GM19463 (cell line): ENCODE measurements around the gene MEGF11.
"Not testable (repeated sequence)": the region's sequence is repeated elsewhere in the genome, so short reads cannot be mapped to it uniquely, and the experiment has no call there.

Experiments used
- ATAC-seq: cut with Tn5 transposase; IDR thresholded peaks from one replicate; pipeline ENCODE4 v1.9.1; 2021; ENCODE audit warnings: mild to moderate bottlenecking, moderate library complexity; ENCODE audit not compliant: unreplicated experiment

Gene MEGF11

GRCh38 chr15:66017792-66018487 is 235.6 kb downstream of the MEGF11 start:
- ATAC-seq = no peak

DNA sequence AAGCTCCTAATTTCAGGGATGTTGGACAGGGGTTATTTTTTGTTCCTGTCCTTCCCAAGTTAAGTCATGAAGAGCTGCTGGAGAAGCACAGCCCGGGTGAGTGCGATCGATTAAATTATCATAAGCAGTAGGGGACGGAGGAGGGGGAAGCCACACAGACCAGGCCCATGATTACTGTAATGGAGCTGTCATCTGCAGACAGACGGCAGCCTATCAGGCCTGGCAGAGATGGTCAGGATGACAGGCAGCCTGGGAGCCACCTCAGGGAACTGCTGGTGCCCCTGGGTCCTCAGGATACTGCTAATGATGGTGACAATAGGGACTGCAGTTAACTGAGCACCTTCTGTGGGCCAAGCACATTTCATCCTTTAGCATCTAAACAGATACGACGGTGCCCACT is 236.6 kb downstream of the MEGF11 start:
- no peak for ATAC-seq

DNA sequence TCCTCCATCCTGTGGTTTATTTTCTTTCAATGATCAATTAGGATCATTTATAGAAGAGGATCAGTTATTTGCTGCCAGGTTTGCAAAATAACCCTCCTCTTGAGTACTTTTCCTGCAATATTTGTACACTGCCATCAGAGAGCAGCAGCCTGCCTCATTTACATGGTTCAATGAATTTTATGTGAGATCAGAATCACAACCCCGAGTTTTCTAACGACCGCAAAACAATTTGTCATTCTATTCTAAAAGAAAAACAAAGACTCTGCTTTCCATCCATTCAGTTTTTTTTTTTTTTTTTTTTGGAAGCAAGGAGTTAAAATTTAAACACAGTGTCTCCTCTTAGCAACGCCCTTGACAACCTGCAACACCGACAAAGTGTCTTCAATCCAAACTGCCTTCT is 237.4 kb downstream of the MEGF11 start:
- ATAC-seq = no peak

- no peak for ATAC-seq
These were observed 238.8 kb downstream of the MEGF11 start for GRCh38 chr15:66014635-66015182.

- ATAC-seq = no peak
These were observed 239.5 kb downstream of the MEGF11 start for GRCh38 chr15:66014022-66014421.

DNA sequence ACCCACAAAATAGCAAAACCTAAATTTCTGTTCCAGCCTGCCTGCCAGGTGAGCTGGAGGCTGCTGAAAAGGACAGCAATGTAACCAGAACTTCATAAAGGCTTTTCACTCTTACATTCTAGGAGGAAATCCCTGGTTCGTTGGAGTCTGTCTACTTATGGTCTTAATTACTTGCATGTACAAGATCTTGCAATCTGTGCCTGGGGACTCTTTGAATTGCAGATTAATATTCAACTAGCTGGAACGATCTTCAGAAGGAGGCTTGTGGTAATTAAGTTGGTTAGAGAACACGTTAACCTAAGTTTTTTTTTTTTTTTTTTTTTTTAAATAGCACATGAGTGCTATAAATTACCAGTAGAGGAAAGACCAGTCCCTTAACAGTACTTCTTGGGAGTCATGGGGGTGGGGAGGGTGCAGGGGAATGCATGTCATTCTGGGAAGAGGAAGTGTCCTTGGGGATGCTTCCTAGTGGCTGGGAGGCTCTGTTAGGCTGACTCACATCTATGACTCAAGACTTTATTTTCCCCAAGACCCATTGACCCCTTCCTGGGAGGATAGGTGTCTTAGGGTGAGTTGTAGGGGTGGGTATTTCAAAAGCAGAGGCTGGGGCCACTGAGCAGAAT is 244.5 kb downstream of the MEGF11 start:
- no peak for ATAC-seq

DNA sequence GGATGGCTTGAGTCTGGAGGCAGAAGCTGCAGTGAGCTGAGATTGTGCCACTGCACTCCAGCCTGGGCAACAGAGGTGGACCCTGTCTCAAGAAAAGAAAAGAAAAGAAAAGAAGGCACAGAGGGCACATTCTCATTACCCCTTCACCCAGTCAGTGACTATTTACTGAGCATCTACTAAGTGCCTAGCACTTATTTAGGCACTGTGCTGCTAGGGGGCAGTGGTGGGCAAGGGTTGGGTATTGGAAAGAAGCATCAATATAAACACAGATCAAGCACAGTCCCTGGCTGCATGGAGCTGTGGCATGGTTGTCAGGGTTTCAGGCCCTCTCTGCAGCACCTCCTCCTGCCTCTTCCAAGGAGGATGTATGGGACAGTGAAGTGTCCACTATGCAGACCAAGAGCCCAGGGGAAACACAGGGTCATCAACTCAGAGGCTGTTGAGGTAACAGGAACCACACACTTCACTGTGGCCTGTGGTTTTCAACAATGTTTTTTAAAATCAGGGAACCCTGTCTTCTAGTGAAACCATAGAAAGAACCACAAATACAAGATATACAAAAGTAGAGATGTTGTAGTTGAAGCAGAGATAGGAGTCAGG is 245.8 kb downstream of the MEGF11 start:
- no peak for ATAC-seq

- ATAC-seq = no peak
These were observed 246.6 kb downstream of the MEGF11 start for GRCh38 chr15:66006986-66007385.

DNA sequence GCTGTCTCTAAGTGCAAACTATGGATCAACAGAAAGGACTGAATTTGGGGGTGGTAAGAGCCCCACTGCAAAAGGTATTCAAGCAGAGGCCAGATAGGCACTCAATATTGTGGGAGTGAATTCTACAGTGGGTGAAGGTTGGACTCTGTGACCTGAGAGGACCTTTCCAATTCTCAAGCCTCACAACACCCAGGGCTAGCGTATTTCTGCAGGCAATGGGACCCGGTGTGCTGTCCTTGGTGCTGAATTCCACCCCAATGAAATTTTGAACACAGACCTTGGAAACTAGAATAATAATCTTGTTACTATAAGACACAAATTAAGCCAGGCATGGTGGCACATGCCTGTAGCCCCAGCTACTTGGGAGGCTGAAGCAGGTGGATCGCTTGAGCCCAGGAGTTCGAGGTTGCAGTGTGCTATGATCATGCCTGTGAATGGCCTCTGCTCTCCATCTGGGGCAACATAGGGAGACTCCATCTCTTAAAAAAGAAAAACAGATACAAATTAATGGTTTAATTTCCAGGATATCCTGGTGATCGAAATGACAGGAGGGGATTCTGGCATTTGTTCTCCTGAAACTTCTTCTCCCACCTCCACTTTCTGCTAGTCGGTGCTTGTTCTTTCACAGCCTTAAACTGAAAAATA is 248.8 kb downstream of the MEGF11 start:
- ATAC-seq = no peak

DNA sequence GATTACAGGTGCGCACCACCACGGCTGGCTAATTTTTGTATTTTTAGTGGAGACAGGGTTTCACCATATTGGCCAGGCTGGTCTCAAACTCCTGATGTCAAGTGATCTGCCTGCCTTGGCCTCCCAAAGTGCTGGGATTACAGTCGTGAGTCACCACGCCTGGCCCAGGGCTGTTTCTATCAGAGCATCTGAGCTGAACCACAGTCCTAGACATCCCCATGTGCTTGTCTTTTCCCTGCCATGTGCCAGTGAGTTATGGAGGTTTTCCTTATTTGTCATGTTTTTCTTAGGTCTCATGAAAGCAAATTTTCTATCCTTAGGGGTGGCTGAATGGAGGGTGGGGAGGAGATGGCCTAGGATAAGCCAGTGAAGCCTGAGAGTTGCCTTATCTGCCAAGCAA is 250.4 kb downstream of the MEGF11 start:
- ATAC-seq = not testable (repeated sequence)

DNA sequence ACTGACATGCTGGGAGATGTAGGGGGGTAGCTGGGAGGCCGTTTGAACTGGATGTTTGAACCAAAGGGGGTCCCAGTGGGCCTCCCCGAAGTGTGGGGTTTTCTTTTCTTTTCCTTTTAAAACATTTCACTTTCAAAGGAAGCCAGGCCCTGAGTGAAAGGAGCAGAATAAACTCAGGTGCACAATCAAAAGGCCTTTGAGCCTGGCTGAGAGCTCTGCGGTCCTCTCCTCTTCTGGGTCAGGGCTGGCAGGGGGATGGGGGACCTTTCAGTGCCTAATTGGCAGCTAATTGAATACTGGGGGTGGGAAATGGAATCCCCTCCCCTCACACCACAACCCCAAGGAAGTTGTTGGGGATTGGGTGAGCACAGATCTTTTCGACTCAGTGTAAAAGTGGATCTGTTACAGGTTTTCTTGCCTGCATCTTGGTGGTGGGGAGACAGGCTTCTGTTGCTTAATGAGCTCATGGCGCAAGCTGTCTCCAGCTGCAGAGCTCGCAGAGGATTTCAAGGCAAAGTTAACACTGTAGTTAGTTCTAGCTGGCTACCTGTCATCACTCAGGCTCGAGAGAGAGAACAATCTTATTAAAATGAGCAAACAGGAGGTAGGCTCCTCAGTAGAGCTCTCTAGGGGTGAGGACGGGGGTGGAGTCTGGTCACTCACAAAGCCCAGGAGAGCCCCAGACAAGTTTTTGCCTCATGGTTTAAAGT is 251.7 kb downstream of the MEGF11 start:
- no peak for ATAC-seq

GRCh38 chr15:66001042-66001441 is 252.5 kb downstream of the MEGF11 start:
- ATAC-seq = no peak

DNA sequence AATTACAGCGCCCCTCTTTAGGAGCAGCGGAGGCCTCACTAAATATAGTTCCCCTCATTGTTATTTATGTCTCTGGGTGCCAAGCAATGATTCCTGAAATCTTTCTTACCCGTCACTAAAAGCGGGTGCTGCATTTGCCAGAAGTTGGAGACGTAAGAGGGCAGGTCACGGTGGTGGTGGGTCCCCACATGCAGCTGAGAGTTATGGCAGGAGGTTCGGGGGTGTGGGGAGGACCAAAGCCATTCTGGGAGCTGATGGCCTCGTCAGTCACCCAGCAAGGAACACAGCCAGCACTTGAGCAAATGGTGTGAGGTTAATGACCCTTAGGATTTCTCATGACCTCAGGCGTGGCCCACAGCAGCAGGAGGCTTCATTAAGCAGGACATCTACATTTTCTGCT is 255.1 kb downstream of the MEGF11 start:
- ATAC-seq = no peak

- no peak for ATAC-seq
These were observed 256.6 kb downstream of the MEGF11 start for GRCh38 chr15:65996901-65997300.

DNA sequence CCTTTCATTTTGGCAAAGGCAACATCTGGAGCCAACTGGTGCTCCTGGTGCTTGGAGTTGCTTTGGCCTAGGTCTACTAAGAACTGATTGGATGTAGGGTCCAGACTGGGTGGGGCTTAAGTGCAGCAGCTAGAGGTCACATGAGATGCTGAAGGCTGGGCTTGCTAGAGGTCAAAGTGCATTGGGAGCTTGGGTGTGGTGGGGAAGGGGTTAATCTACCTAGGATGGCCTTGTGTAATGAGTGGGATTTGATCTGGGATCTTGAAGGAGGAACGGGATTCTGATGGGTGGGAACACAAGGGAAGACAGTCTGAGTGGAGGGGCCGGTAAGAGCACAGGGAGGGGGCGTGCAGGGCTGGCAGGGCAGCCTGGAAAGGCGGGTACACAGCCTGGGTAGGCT is 258.7 kb downstream of the MEGF11 start:
- ATAC-seq = no peak

DNA sequence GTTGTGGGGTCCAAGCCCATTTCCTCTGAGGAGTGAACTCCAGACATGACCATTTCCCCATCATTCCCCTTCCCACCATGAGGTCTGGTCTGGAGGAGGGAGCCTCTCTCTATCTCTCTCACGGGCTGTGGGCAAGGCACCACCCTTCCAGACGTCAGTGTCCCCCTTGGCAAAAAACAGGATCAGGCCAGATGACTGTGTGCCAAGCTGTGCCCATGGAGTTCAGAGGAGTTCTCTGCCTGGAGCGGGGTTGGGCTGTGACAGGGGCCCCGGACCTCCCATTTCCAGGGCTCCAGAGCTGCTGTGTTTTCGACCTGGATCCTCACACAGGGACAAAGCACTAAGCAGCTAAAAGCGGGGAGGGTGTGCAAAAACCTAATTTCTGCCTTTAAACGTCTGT is 259.8 kb downstream of the MEGF11 start:
- ATAC-seq = no peak

GRCh38 chr15:65993236-65993635 is 260.3 kb downstream of the MEGF11 start:
- ATAC-seq = no peak

- no peak for ATAC-seq
These were observed 261.6 kb downstream of the MEGF11 start for GRCh38 chr15:65991721-65992483.

DNA sequence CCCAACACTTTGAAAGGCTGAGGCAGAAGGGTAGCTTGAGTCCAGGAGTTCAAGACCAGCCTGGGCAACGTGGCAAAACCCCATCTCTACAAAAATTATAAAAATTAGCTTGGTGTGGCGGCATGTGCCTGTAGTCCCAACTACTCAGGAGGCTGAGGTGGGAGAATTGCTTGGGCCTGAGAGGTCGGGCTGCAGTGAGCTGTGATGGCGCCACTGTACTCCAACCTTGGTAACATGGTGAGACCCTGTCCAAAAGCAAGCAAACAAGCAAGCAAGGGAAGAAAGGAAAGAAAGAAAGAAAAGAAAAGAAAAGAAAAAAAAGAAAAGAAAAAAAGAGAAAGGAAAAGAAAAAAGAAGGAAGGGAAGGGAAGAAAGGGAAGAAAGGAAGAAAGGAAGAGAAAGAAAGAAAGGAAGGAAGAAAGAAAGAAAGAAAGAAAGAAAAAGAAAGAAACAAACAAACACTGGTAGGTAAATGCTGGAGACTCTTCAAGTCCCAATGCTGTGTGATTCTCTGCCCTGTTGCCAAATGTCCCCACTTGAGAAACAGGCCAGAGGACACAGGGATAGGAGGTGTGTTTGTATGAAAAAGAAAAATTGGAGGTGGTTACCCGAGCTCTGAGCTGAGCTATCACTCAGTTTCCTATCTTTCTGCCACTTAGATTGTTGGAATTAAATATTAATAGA is 263.1 kb downstream of the MEGF11 start:
- ATAC-seq = no peak

- no peak for ATAC-seq
These were observed 266.4 kb downstream of the MEGF11 start for GRCh38 chr15:65987100-65987499.
